HFF-Myc (cell line): Measurements from ENCODE around the gene PCF11.
"Not testable (repeated sequence)": the region's sequence is repeated elsewhere in the genome, so short reads cannot be mapped to it uniquely, and the experiment has no call there.

Experiments used
- DNase-seq: peaks from one replicate; pipeline ENCODE4 v3.0.0-alpha.2; 2011; ENCODE audit warnings: low read depth; ENCODE audit errors: extremely low read depth
- H3K4me3 ChIP-seq: replicated peaks from 2 replicates; pipeline ENCODE4 v1.5.1; 2011; ENCODE audit warnings: low read depth, mild to moderate bottlenecking, control low read depth, low read length
- CTCF ChIP-seq: IDR thresholded peaks from 2 replicates; pipeline ENCODE4 v1.5.1; 2012; ENCODE audit warnings: mild to moderate bottlenecking, low read depth, low read length, control low read depth; ENCODE audit errors: missing control alignments

The PCF11 gene

GRCh38 chr11:83200035-83200434 lies 43.1 kb downstream of the PCF11 start:
- no peak for TF ChIP-seq CTCF
- no peak for DNase-seq
- no peak overlapping the region for H3K4me3 ChIP-seq

- no peak for DNase-seq
- no peak for TF ChIP-seq CTCF
- no peak overlapping the region for H3K4me3 ChIP-seq
Measured at GRCh38 chr11:83205608-83206185, 48.8 kb downstream of the PCF11 start.

- no peak for TF ChIP-seq CTCF
- H3K4me3 ChIP-seq = no peak overlapping the region
- no peak for DNase-seq
Measured at GRCh38 chr11:83206221-83206620, 49.3 kb downstream of the PCF11 start.

GRCh38 chr11:83206771-83207382 lies 49.9 kb downstream of the PCF11 start:
- H3K4me3 ChIP-seq, DNase-seq: not testable (repeated sequence)

- no peak for DNase-seq
- H3K4me3 ChIP-seq = no peak overlapping the region
- TF ChIP-seq CTCF = peak; percentile 36
Measured at GRCh38 chr11:83219095-83219494, 62.2 kb downstream of the PCF11 start.

GRCh38 chr11:83220260-83220659 lies 63.3 kb downstream of the PCF11 start:
- no peak for DNase-seq
- H3K4me3 ChIP-seq = no peak overlapping the region
- TF ChIP-seq CTCF = no peak

GRCh38 chr11:83221694-83222093 lies 64.8 kb downstream of the PCF11 start:
- no peak for TF ChIP-seq CTCF
- no peak overlapping the region for H3K4me3 ChIP-seq
- no peak for DNase-seq
